ENCODE results near the gene RFX3. TPM values are rescaled to one million over a fixed set of nuclear protein-coding genes. Genes with fewer than 3 reads are reported as not detected.
A peak's percentile ranks its signal among the peaks of the same experiment; 100 is the strongest.

The RFX3 gene
- total RNA-seq, 8 experiments from 2014 or later, result 2.1 to 37.1 (median 20.8) TPM

DNA sequence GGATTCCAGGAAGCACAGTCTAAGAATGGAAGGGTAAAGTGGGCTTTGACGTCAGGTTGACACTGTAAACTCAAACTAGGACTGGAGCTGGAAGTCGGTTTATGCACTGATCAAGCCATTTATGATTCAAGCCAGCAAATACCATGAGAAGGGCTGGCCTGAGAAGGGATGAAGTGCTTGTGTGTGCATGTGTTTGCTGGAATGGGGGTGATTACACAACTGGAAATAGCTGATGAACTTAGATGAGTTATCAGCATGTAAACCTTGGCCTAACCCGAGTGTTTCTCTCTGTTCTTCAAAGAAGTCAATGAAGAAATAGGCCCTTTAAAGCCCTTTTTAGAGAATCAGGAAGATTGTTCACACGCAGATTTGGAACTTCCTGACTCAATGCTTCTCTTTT is 287.6 kb downstream of the RFX3 start:
- ATAC-seq (replicated peaks in 6 of 8), result no peak
- H3K4me3 ChIP-seq, result no peak overlapping the region
- no peak overlapping the region for H3K27ac ChIP-seq
- peaks cover 0 to 3% of the 10 kb centered on the region in 2 donors for H3K4me1 ChIP-seq (replicated peaks in 1 of 2)
- in situ Hi-C loops (cut with MboI; ENCODE audit: low pct_unique_long_range_greater_than_20kb in 2 of 9, low sequenced_read_pairs in 9 of 9, unreplicated experiment in 9 of 9), result loop anchor here in 1 of 9 experiments (25.0 kb wide), 1 partner anchor 199 kb away; no protein-coding TSS in a partner anchor
- 79 to 100% (median 99%) methylated on average over 1 to 4 of the region's 4 CpGs; no CpG with 5 or more reads in 2 of the 10 experiments for WGBS, 10 experiments

DNA sequence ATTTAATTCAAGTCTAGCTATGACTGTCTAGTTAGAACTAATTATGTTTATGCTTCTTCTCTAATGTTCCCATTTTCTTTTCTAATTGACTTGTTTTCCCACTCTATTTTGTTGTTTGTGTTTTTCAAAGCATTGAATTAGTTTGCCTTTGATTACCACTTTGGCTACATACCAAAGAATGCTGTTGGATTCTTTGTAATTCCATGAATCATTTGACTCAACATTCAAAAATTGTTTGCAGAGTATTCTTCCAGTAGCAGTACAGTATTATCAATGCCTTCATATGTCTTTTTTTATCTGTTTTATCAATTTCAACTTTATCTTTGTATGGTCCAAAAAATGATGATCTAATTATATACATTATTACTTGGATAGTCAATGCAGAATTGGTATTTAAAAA is 288.7 kb downstream of the RFX3 start:
- ATAC-seq (replicated peaks in 6 of 8), result no peak
- Histone ChIP-seq H3K27ac (no peak overlapping the region), H3K4me3 (no peak overlapping the region), H3K4me1 (replicated peaks in 1 of 2) (peaks cover 0 to 3% of the 10 kb centered on the region in 2 donors)
- in situ Hi-C loops (cut with MboI; ENCODE audit: low pct_unique_long_range_greater_than_20kb in 2 of 9, low sequenced_read_pairs in 9 of 9, unreplicated experiment in 9 of 9), result loop anchor here in 1 of 9 experiments (25.0 kb wide), 1 partner anchor 200 kb away; no protein-coding TSS in a partner anchor

- ATAC-seq (replicated peaks in 6 of 8), result no peak
- H3K27ac ChIP-seq, result no peak overlapping the region
- H3K4me1 ChIP-seq (replicated peaks in 1 of 2), result no peaks in the 10 kb centered on the region
- H3K4me3 ChIP-seq, result no peak overlapping the region
- in situ Hi-C loops (cut with MboI; ENCODE audit: low pct_unique_long_range_greater_than_20kb in 2 of 9, low sequenced_read_pairs in 9 of 9, unreplicated experiment in 9 of 9), result loop anchor here in 1 of 9 experiments (25.0 kb wide), 1 partner anchor 202 kb away; no protein-coding TSS in a partner anchor
- 88 to 100% (median 100%) methylated on average over 1 of the region's 1 CpG; no CpG with 5 or more reads in 3 of the 10 experiments for WGBS, 10 experiments
Observed at GRCh38 chr9:3235497-3235896, 290.3 kb downstream of the RFX3 start.

DNA sequence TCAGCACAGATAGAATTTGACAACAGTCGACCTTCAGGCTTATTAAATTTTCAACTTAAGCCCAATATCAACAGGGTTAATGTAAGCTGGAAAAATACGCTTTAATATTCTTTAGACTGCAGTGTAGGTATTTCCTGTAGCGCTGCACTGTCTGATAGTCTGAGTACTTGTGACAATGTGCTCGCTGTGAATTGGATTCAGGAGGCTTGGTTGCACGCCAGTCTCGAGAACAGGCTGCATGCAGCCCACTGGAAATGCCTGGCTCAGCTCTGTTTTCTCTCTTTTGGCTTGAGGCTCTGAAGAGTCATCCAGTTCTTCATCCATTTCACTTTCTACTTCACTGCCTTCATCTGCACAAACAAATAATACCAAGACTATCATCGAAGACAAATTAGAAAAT is 300.9 kb downstream of the RFX3 start:
- Histone ChIP-seq H3K4me1 (replicated peaks in 1 of 2) (no peaks in the 10 kb centered on the region), H3K4me3 (no peak overlapping the region), H3K27ac (no peak overlapping the region)
- 22 to 95% (median 85%) methylated on average over 1 to 7 of the region's 7 CpGs for WGBS, 10 experiments
- ATAC-seq (replicated peaks in 6 of 8), result no peak
- in situ Hi-C loops (cut with MboI; ENCODE audit: low pct_unique_long_range_greater_than_20kb in 2 of 9, low sequenced_read_pairs in 9 of 9, unreplicated experiment in 9 of 9), result loop anchor here in 1 of 9 experiments (25.0 kb wide), 1 partner anchor 212 kb away; no protein-coding TSS in a partner anchor

GRCh38 chr9:3215658-3216057 is 310.1 kb downstream of the RFX3 start:
- in situ Hi-C loops (cut with MboI; ENCODE audit: low pct_unique_long_range_greater_than_20kb in 2 of 9, low sequenced_read_pairs in 9 of 9, unreplicated experiment in 9 of 9), result no loop called here

GRCh38 chr9:3214741-3215140 is 311.1 kb downstream of the RFX3 start:
- WGBS, 10 experiments, result 60 to 83% (median 68%) methylated on average over 2 to 4 of the region's 4 CpGs; no CpG with 5 or more reads in 3 of the 10 experiments
- in situ Hi-C loops (cut with MboI; ENCODE audit: low pct_unique_long_range_greater_than_20kb in 2 of 9, low sequenced_read_pairs in 9 of 9, unreplicated experiment in 9 of 9), result no loop called here

More at GRCh38 chr9:3215658-3216057, 310.1 kb downstream of the RFX3 start:
- WGBS, 10 experiments, result 0 to 100% (median 80%) methylated on average over 1 of the region's 1 CpG; no CpG with 5 or more reads in 1 of the 10 experiments
- no peak overlapping the region for H3K4me3 ChIP-seq
- ATAC-seq (replicated peaks in 6 of 8), result no peak
- peaks cover 0 to 2% of the 10 kb centered on the region in 2 donors for H3K4me1 ChIP-seq (replicated peaks in 1 of 2)
- H3K27ac ChIP-seq, result no peak overlapping the region

DNA sequence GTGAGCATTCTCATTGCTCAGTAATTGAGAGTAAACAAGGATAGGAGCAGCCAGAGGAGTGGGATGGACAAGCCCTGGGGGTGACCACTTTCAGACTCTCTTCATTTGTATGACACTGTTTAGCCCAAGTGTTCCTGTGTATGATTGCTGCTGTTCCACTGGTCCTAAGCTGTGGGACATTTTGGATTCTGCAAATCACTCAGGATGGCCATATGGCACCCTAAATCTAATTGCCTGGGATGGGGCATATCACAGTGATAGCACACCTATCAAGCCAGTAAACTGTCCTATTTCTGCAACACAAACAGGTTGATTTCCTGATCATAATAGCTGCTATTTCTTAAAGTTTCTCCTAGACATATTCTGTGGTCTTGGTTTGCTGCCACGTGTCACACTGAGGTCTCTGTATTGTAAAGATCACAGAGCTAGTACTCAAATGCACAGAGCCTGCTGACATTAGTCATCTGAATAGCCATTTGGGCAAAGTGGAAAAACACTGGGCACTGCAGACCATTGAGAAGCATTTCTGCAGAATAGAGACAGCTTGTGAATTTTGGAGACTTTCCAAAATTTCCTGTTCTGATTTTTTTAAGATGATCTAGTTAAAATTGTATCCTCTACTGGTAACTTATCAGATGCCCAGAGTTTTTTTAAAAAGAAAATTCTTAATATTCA is 320.2 kb downstream of the RFX3 start:
- WGBS, 10 experiments, result 17 to 80% (median 63%) methylated on average over 1 of the region's 1 CpG; no CpG with 5 or more reads in 5 of the 10 experiments
- Histone ChIP-seq H3K27ac (no peak overlapping the region), H3K4me1 (replicated peaks in 1 of 2) (no peaks in the 10 kb centered on the region), H3K4me3 (no peak overlapping the region)
- ATAC-seq (replicated peaks in 6 of 8), result peak in 3 of 8 experiments; percentile 26 to 67 (median 34)
- in situ Hi-C loops (cut with MboI; ENCODE audit: low pct_unique_long_range_greater_than_20kb in 2 of 9, low sequenced_read_pairs in 9 of 9, unreplicated experiment in 9 of 9), result no loop called here

More at GRCh38 chr9:3214741-3215140, 311.1 kb downstream of the RFX3 start:
- Histone ChIP-seq H3K4me3 (no peak overlapping the region), H3K4me1 (replicated peaks in 1 of 2) (peaks cover 0 to 2% of the 10 kb centered on the region in 2 donors), H3K27ac (no peak overlapping the region)
- ATAC-seq (replicated peaks in 6 of 8), result peak in 3 of 8 experiments; percentile 35 to 64 (median 55)

GRCh38 chr9:3200331-3200774 is 325.4 kb downstream of the RFX3 start:
- Histone ChIP-seq H3K27ac (no peak overlapping the region), H3K4me3 (no peak overlapping the region), H3K4me1 (replicated peaks in 1 of 2) (no peaks in the 10 kb centered on the region)
- no peak for ATAC-seq (replicated peaks in 6 of 8)
- WGBS, 10 experiments, result 7 to 100% (median 57%) methylated on average over 2 to 4 of the region's 4 CpGs; no CpG with 5 or more reads in 2 of the 10 experiments
- in situ Hi-C loops (cut with MboI; ENCODE audit: low pct_unique_long_range_greater_than_20kb in 2 of 9, low sequenced_read_pairs in 9 of 9, unreplicated experiment in 9 of 9), result no loop called here

DNA sequence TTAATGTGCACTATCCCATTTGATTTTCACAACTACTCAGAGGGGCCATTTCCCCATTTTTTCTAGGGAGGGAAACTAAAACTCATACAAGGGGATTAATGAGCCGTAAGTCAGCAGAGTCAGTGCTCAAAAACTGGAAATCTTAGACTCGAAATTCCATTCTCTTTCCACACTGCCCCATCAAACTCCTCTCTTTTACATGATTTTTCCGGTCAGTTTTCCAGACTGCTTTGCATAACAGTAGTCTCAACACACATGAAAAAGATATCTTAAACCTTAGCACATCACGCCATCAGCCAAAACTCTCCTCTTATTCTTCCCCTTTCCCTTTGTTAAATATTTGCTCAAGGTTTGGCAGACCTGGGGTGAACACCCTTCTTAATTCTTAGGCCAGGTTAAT is 332.0 kb downstream of the RFX3 start:
- 38 to 90% (median 77%) methylated on average over 2 to 4 of the region's 4 CpGs; no CpG with 5 or more reads in 1 of the 10 experiments for WGBS, 10 experiments
- Histone ChIP-seq H3K27ac (no peak overlapping the region), H3K4me1 (replicated peaks in 1 of 2) (no peaks in the 10 kb centered on the region), H3K4me3 (no peak overlapping the region)
- in situ Hi-C loops (cut with MboI; ENCODE audit: low pct_unique_long_range_greater_than_20kb in 2 of 9, low sequenced_read_pairs in 9 of 9, unreplicated experiment in 9 of 9), result loop anchor here in 2 of 9 experiments (25.0 kb wide), 1 partner anchor 331 kb away; no protein-coding TSS in a partner anchor
- no peak for ATAC-seq (replicated peaks in 6 of 8)

DNA sequence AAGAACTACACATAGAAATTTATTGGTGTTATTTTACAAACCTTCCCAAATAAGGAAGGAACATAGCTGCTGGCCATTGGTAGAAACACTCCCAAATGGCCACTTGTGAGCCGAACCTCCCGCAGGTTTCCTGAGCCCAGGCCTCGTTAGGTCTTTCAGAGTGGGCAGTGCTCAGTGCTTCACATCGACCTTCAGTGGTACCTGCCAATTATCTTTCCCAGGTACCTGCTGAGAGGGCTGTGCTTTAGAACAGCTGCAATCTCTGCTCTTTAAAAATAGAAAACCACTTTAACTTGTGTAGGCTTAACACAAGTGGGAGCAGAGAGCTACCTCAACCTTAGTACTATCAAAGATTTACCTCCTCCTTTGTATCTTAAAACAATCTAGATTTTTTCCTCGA is 334.1 kb downstream of the RFX3 start:
- WGBS, 10 experiments, result 17 to 80% (median 56%) methylated on average over 2 to 5 of the region's 5 CpGs; no CpG with 5 or more reads in 2 of the 10 experiments
- Histone ChIP-seq H3K4me3 (no peak overlapping the region), H3K4me1 (replicated peaks in 1 of 2) (no peaks in the 10 kb centered on the region), H3K27ac (no peak overlapping the region)
- in situ Hi-C loops (cut with MboI; ENCODE audit: low pct_unique_long_range_greater_than_20kb in 2 of 9, low sequenced_read_pairs in 9 of 9, unreplicated experiment in 9 of 9), result loop anchor here in 2 of 9 experiments (25.0 kb wide), 1 partner anchor 329 kb away; no protein-coding TSS in a partner anchor
- no peak for ATAC-seq (replicated peaks in 6 of 8)

DNA sequence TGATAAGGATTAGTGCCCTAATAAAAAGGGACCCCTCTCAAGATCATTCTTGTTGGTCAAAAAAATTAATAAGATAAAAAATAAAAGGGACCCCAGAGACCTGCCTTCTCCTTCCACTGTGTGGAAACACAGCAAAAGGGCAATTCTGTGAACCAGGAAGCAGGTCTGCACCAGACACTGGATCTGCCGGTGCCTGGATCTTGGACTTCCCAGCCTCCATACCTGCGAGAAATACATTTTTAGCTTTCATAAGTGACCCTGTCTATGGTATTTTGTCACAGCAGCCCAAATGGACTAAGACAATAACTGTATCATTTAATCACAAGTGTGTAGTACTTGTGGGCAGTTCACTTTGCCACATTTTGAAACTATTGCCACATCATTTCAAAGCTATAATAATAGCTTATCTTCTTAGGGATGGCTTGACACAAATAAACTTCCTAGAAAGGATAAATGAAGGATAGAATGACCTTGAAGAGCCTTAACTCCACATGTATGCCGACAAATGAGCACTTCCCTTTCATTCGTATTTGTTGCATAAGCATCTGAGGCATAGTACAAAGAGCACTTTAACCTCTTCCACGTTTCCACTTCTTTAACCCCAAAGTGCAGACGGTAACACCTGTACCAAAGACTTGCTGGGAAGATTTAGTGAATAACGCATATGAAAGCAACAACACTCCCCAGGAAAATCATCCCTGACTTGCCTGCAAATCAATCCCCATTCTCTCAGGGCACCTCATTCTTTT is 336.5 kb downstream of the RFX3 start:
- Histone ChIP-seq H3K27ac (no peak overlapping the region), H3K4me1 (replicated peaks in 1 of 2) (no peaks in the 10 kb centered on the region), H3K4me3 (no peak overlapping the region)
- 36 to 85% (median 71%) methylated on average over 2 to 7 of the region's 7 CpGs; no CpG with 5 or more reads in 1 of the 10 experiments for WGBS, 10 experiments
- in situ Hi-C loops (cut with MboI; ENCODE audit: low pct_unique_long_range_greater_than_20kb in 2 of 9, low sequenced_read_pairs in 9 of 9, unreplicated experiment in 9 of 9), result loop anchor here in 3 of 9 experiments (10.0 to 25.0 kb wide), 2 partner anchors 327 to 334 kb away; no protein-coding TSS in a partner anchor
- no peak for ATAC-seq (replicated peaks in 6 of 8)

- 20 to 86% (median 74%) methylated on average over 1 to 4 of the region's 4 CpGs; no CpG with 5 or more reads in 2 of the 10 experiments for WGBS, 10 experiments
- no peaks in the 10 kb centered on the region for H3K4me1 ChIP-seq (replicated peaks in 1 of 2)
- in situ Hi-C loops (cut with MboI; ENCODE audit: low pct_unique_long_range_greater_than_20kb in 2 of 9, low sequenced_read_pairs in 9 of 9, unreplicated experiment in 9 of 9), result loop anchor here in 3 of 9 experiments (10.0 to 25.0 kb wide), 2 partner anchors 324 to 332 kb away; no protein-coding TSS in a partner anchor
- H3K4me3 ChIP-seq, result no peak overlapping the region
- ATAC-seq (replicated peaks in 6 of 8), result no peak
- H3K27ac ChIP-seq, result no peak overlapping the region
Observed at GRCh38 chr9:3186751-3187150, 339.1 kb downstream of the RFX3 start.
